HG02571 (cell line): ENCODE data around the gene DIDO1.
"Not testable (repeated sequence)": the region's sequence is repeated elsewhere in the genome, so short reads cannot be mapped to it uniquely, and the experiment has no call there.

Source experiments
- ATAC-seq: cut with Tn5 transposase; IDR thresholded peaks from one replicate; pipeline ENCODE4 v1.9.1; 2021; ENCODE audit warnings: mild to moderate bottlenecking, moderate library complexity; ENCODE audit not compliant: unreplicated experiment

Gene DIDO1

GRCh38 chr20:62962891-62963613 lies 36.7 kb upstream of the DIDO1 start:
- no peak for ATAC-seq

- ATAC-seq: no peak
Measured at GRCh38 chr20:62962221-62962879, 36.0 kb upstream of the DIDO1 start.

- no peak for ATAC-seq
Measured at GRCh38 chr20:62961799-62962198, 35.5 kb upstream of the DIDO1 start.

- ATAC-seq: no peak
Measured at GRCh38 chr20:62961310-62961783, 35.0 kb upstream of the DIDO1 start.

- not testable (repeated sequence) for ATAC-seq
Measured at GRCh38 chr20:62960446-62961309, 34.4 kb upstream of the DIDO1 start.

GRCh38 chr20:62959998-62960436 lies 33.7 kb upstream of the DIDO1 start:
- ATAC-seq: no peak

GRCh38 chr20:62959101-62959971 lies 33.0 kb upstream of the DIDO1 start:
- no peak for ATAC-seq

GRCh38 chr20:62958388-62959100 lies 32.2 kb upstream of the DIDO1 start:
- no peak for ATAC-seq

GRCh38 chr20:62957136-62958117 lies 31.1 kb upstream of the DIDO1 start:
- no peak for ATAC-seq

- no peak for ATAC-seq
Measured at GRCh38 chr20:62956387-62957135, 30.3 kb upstream of the DIDO1 start.

- no peak for ATAC-seq
Measured at GRCh38 chr20:62955519-62956386, 29.4 kb upstream of the DIDO1 start.

GRCh38 chr20:62953839-62954703 lies 27.8 kb upstream of the DIDO1 start:
- peak; percentile 43 for ATAC-seq

GRCh38 chr20:62952968-62953838 lies 26.9 kb upstream of the DIDO1 start:
- ATAC-seq: peak; percentile 6

- ATAC-seq: peak; percentile 62
Measured at GRCh38 chr20:62952373-62952967, 26.2 kb upstream of the DIDO1 start, which contains the start of gene SLC17A9. SLC17A9 (plus strand) TSS chr20:62952709; CDS start chr20:62952831, 122 bp downstream.
